H1 (cell line): ENCODE results near the gene CXXC5.

Experiments used
- CREB1 ChIP-seq: IDR thresholded peaks from 2 replicates; pipeline ENCODE4 v1.6.1; 2012; ENCODE audit warnings: inconsistent platforms
- KDM1A ChIP-seq: fragments of 200-600, 300-600 bp; sonication (generic); IDR thresholded peaks from 2 replicates; pipeline ENCODE4 v1.7.1; 2016; ENCODE audit warnings: mild to moderate bottlenecking, low read length, borderline replicate concordance

DNA sequence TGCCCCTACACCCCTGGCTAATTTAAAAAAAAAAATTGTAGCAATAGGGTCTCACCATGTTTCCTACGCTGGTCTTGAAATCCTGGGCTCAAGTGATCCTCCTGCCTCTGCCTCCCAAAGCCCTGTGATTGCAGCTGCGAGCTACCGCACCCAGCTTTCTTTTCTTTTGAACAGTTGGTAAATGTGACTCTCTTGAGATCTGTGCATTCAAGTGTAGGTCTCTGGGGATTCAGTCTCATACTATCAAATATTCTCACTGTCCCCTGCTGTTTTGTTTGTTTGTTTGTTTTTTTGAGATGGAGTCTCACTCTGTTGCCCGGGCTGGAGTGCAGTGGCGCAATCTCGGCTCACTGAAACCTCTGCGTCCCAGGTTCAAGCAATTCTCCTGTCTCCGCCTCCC lies 42.3 kb upstream of the CXXC5 start:
- TF ChIP-seq KDM1A (no peak), CREB1 (no peak)
